ENCODE data around the gene SPDYE5.

The SPDYE5 gene

GRCh38 chr7:75537731-75538130, 45.6 kb downstream of the SPDYE5 start:
- DNase-seq (ENCODE audit: low spot score): no peak

GRCh38 chr7:75546237-75547015, 54.3 kb downstream of the SPDYE5 start:
- DNase-seq (ENCODE audit: low spot score): no peak

All from AG08396 (cell line).